HG02981 (cell line): ENCODE results near the gene POLDIP3.

ENCODE experiments used
- ATAC-seq: cut with Tn5 transposase; IDR thresholded peaks from one replicate; pipeline ENCODE4 v1.9.1; 2021; ENCODE audit warnings: mild to moderate bottlenecking, moderate library complexity; ENCODE audit not compliant: unreplicated experiment

Gene POLDIP3

GRCh38 chr22:42642806-42643633 is 28.3 kb upstream of the POLDIP3 start:
- no peak for ATAC-seq

- no peak for ATAC-seq
Measured at GRCh38 chr22:42641801-42642413, 27.2 kb upstream of the POLDIP3 start.

GRCh38 chr22:42639541-42640241 is 25.0 kb upstream of the POLDIP3 start:
- ATAC-seq, result no peak

GRCh38 chr22:42637555-42637954 is 22.9 kb upstream of the POLDIP3 start:
- ATAC-seq, result no peak

GRCh38 chr22:42636506-42636905 is 21.8 kb upstream of the POLDIP3 start:
- ATAC-seq, result no peak

GRCh38 chr22:42635531-42635930 is 20.8 kb upstream of the POLDIP3 start:
- ATAC-seq, result no peak

GRCh38 chr22:42633013-42633412 is 18.3 kb upstream of the POLDIP3 start:
- ATAC-seq, result no peak

GRCh38 chr22:42632096-42632495 is 17.4 kb upstream of the POLDIP3 start:
- no peak for ATAC-seq

GRCh38 chr22:42630901-42631602 is 16.4 kb upstream of the POLDIP3 start:
- ATAC-seq, result no peak

GRCh38 chr22:42630211-42630610 is 15.5 kb upstream of the POLDIP3 start:
- no peak for ATAC-seq

- ATAC-seq, result no peak
Measured at GRCh38 chr22:42627981-42628380, 13.3 kb upstream of the POLDIP3 start.

- ATAC-seq, result no peak
Measured at GRCh38 chr22:42626951-42627625, 12.4 kb upstream of the POLDIP3 start.

- no peak for ATAC-seq
Measured at GRCh38 chr22:42626431-42626830, 11.7 kb upstream of the POLDIP3 start.

GRCh38 chr22:42625416-42625815 is 10.7 kb upstream of the POLDIP3 start:
- no peak for ATAC-seq

- ATAC-seq, result no peak
Measured at GRCh38 chr22:42624551-42625106, 9.9 kb upstream of the POLDIP3 start.

- no peak for ATAC-seq
Measured at GRCh38 chr22:42623756-42624441, 9.2 kb upstream of the POLDIP3 start.

- no peak for ATAC-seq
Measured at GRCh38 chr22:42623301-42623751, 8.6 kb upstream of the POLDIP3 start.

- no peak for ATAC-seq
Measured at GRCh38 chr22:42622061-42622710, 7.5 kb upstream of the POLDIP3 start.

- ATAC-seq, result no peak
Measured at GRCh38 chr22:42621505-42622002, 6.9 kb upstream of the POLDIP3 start.
